HEK293 (cell line): ENCODE results near the gene RGS13.

ENCODE experiments used
- CTCF ChIP-seq: fragments of 450-650 bp; formaldehyde crosslinking; IDR thresholded peaks from 2 replicates; pipeline ENCODE4 v1.5.1; 2016; ENCODE audit warnings: missing biosample characterization, missing genetic modification characterization
- KLF8 ChIP-seq: fragments of 450-650 bp; formaldehyde crosslinking; IDR thresholded peaks from 2 replicates; pipeline ENCODE4 v1.5.1; 2016; ENCODE audit warnings: missing biosample characterization, missing genetic modification characterization
- REPIN1 ChIP-seq: fragments of 450-650 bp; formaldehyde crosslinking; IDR thresholded peaks from 2 replicates; pipeline ENCODE4 v1.5.1; 2017; ENCODE audit warnings: missing biosample characterization, missing genetic modification characterization, low read depth
- ZBTB1 ChIP-seq: fragments of 450-650 bp; formaldehyde crosslinking; IDR thresholded peaks from 2 replicates; pipeline ENCODE4 v1.5.1; 2016; ENCODE audit warnings: missing biosample characterization, missing genetic modification characterization
- ZBTB20 ChIP-seq: fragments of 450-650 bp; formaldehyde crosslinking; IDR thresholded peaks from 2 replicates; pipeline ENCODE4 v1.5.1; 2016; ENCODE audit warnings: missing biosample characterization, missing genetic modification characterization

GRCh38 chr1:192705510-192705909 is 69.6 kb downstream of the RGS13 start:
- TF ChIP-seq ZBTB1 (tag by site-specific recombination): no peak
- no peak for TF ChIP-seq CTCF
- no peak for TF ChIP-seq KLF8 (tag by site-specific recombination)
- no peak for TF ChIP-seq REPIN1 (tag by site-specific recombination)
- no peak for TF ChIP-seq ZBTB20 (tag by site-specific recombination)
